Ovary (tissue), 10 donors: Measurements from ENCODE around the gene FGF2. TPM values are rescaled to one million over a fixed set of nuclear protein-coding genes. Genes with fewer than 3 reads are reported as not detected.

Source experiments
- DNase-seq, 5 donors: peaks; one replicate each; pipeline ENCODE4 v3.0.0-alpha.2; 2019 to 2020
- H3K27ac ChIP-seq, 2 donors: fragments of 200-600 bp; one replicate each; pipeline versions ENCODE4 v1.5.1 to v1.8.0; 2019 to 2022
- H3K27me3 ChIP-seq: fragments of 200-600 bp; one replicate; pipeline ENCODE4 v1.8.0; 2022
- H3K36me3 ChIP-seq: fragments of 200-600 bp; sonication (generic); one replicate; pipeline ENCODE4 v1.5.1; 2019
- H3K4me1 ChIP-seq: one replicate; pipeline ENCODE4 v1.8.1; 2013; ENCODE audit warnings: mild to moderate bottlenecking, moderate library complexity; ENCODE audit not compliant: insufficient read depth
- H3K4me3 ChIP-seq: fragments of 200-600 bp; sonication (generic); one replicate; pipeline ENCODE4 v1.5.1; 2017
- H3K9me3 ChIP-seq, 2 donors: fragments of 200-600 bp in 1 of 2; sonication (generic) in 1 of 2; one replicate each; pipeline versions ENCODE4 v1.5.1 to v1.8.1; 2013 to 2019; ENCODE audit warnings: mild to moderate bottlenecking in 1 of 2, moderate library complexity in 1 of 2
- EP300 ChIP-seq: sonication (generic); formaldehyde crosslinking; IDR thresholded peaks from one replicate; pipeline ENCODE4 v1.6.1; 2017; ENCODE audit warnings: antibody characterized with exemption
- POLR2A ChIP-seq: fragments of 450-650 bp; IDR thresholded peaks from one replicate; pipeline ENCODE4 v1.6.1; 2017; ENCODE audit warnings: antibody characterized with exemption, mild to moderate bottlenecking, moderate library complexity
- WGBS, 3 donors: extraction: QIAGEN DNeasy Blood & Tissue Kit in 1 of 3; methylation state at CpG; one replicate each; pipeline versions ENCODE4 v1.1.5 to v1.1.7; 2013 to 2017; 5-methylcytosine and 5-hydroxymethylcytosine counted together
- intact Hi-C, 4 donors: fragments of 100-400 bp; cut with DNase I; formaldehyde crosslinking; loops; one replicate each; pipeline versions ENCODE4 v1.11.0 to v1.15.1; 2022 to 2023
- long read RNA-seq, 3 donors: library from polyadenylated mRNA in 2 of 3; unstranded in 2 of 3; transcript quantifications; one replicate each; pipeline ENCODE4 v2.0.0 and lab custom pipeline, GENCODE V29; 2021 to 2026
- polyA plus RNA-seq, 2 donors: library from polyadenylated mRNA; stranded (reverse); fragments of 200-250 nt in 1 of 2; fragments of 350-450 nt in 1 of 2; fragmentation: Illumina TruSeq in 1 of 2; extraction: RNeasy Lipid Tissue Mini Kit (QIAGEN cat#74804) in 1 of 2; gene quantifications; one replicate each; pipeline ENCODE4 v1.2.3, GENCODE V29; 2013 to 2014
- total RNA-seq, 7 donors: library from RNA; depleted of rRNA in 2 of 7; stranded (reverse); fragments of >200 nt in 2 of 7; fragmentation: NEBNext Ultra II Directional in 3 of 7; extraction: Animal tissue kit (Norgen Biotek cat#: 25700) in 3 of 7; gene quantifications; one replicate each; pipeline versions ENCODE4 v1.1.0 to v1.2.4, GENCODE V29; 2016 to 2023
- TF ChIP-seq, protein P1 (sequence below), 3 donors: fragments of 450-650 bp in 2 of 3; fragments of 200-600 bp in 1 of 3; IDR thresholded peaks; one replicate each; pipeline versions ENCODE4 v1.5.1 to v1.8.0; 2016 to 2022; ENCODE audit warnings: antibody characterized with exemption in 3 of 3, mild to moderate bottlenecking in 1 of 3
- donor health status: DM: no; HTN: no; CAD: no; lungs with moderate emphysema.
- donor health status: DM: no; HTN: no; CAD: no.
- donor health status: Bipolar disorder and iron deficiency.
- donor health status: DM: yes; HTN: yes; CAD: no.
- donor health status: DM: no; HTN: no; CAD: no.
- donor health status: DM: yes; HTN: yes; CAD: no.

The FGF2 gene
- total RNA-seq, result 10 to 100 TPM; 11.7 to 36.0 (median 31.7) TPM
- polyA plus RNA-seq, result 1 to 10 TPM; 7.4 to 9.4 TPM
- long read RNA-seq, donor 1, partial matches to known transcripts, result 1 of 2 reads
- long read RNA-seq, donor 1, other reads (novel, unspliced or antisense), result 1 of 2 reads
- long read RNA-seq, donor 2, full-length matches to known transcripts, result 7 of 24 reads
- long read RNA-seq, donor 2, partial matches to known transcripts, result 0 of 24 reads
- long read RNA-seq, donor 2, other reads (novel, unspliced or antisense), result 17 of 24 reads
- long read RNA-seq, donor 3, full-length matches to known transcripts, result 11 of 17 reads
- long read RNA-seq, donor 3, partial matches to known transcripts, result 0 of 17 reads
- long read RNA-seq, donor 3, other reads (novel, unspliced or antisense), result 6 of 17 reads

GRCh38 chr4:122826553-122827257, at the start of gene FGF2:
Gene FGF2 (plus strand): TSS chr4:122826831. CDS start chr4:122827175, 344 bp downstream.
- peak; percentile 56 for TF ChIP-seq POLR2A
- TF ChIP-seq, protein P1, sequence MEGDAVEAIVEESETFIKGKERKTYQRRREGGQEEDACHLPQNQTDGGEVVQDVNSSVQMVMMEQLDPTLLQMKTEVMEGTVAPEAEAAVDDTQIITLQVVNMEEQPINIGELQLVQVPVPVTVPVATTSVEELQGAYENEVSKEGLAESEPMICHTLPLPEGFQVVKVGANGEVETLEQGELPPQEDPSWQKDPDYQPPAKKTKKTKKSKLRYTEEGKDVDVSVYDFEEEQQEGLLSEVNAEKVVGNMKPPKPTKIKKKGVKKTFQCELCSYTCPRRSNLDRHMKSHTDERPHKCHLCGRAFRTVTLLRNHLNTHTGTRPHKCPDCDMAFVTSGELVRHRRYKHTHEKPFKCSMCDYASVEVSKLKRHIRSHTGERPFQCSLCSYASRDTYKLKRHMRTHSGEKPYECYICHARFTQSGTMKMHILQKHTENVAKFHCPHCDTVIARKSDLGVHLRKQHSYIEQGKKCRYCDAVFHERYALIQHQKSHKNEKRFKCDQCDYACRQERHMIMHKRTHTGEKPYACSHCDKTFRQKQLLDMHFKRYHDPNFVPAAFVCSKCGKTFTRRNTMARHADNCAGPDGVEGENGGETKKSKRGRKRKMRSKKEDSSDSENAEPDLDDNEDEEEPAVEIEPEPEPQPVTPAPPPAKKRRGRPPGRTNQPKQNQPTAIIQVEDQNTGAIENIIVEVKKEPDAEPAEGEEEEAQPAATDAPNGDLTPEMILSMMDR (IDR thresholded peaks at IDR 0.05), result no peak
- Histone ChIP-seq H3K27me3 (no peaks in the 10 kb centered on the region), H3K27ac (peak within 1 kb of the TSS; percentile 96 to 98), H3K9me3 (no peaks in the 10 kb centered on the region), H3K4me1 (peaks cover 6% of the 10 kb centered on the region), H3K36me3 (no peaks in the 10 kb centered on the region), H3K4me3 (peak within 1 kb of the TSS; percentile 77)
- intact Hi-C loops, result loop anchor here in 1 of 4 donors (5.0 kb wide), 1 partner anchor 96 kb away; the partner anchor contains the start of gene NUDT6
- DNase-seq, result peak; percentile 84 to 86 (median 86)
- 1% methylated on average over 76 to 97 of the region's 97 CpGs for WGBS, 3 donors

- H3K4me1 ChIP-seq, result no peaks in the 10 kb centered on the region
- no peaks in the 10 kb centered on the region for H3K27me3 ChIP-seq
- H3K27ac ChIP-seq, result no peak overlapping the region
- no peak for DNase-seq
- no peaks in the 10 kb centered on the region for H3K36me3 ChIP-seq
- intact Hi-C loops, result no loop called here
- whole genome bisulfite sequencing, 3 donors, result 80 to 82% (median 81%) methylated on average over 4 of the region's 4 CpGs
- no peak overlapping the region for H3K4me3 ChIP-seq
- H3K9me3 ChIP-seq, result no peaks in the 10 kb centered on the region
- TF ChIP-seq POLR2A (no peak), EP300 (no peak)
- TF ChIP-seq, protein P1 (IDR thresholded peaks at IDR 0.05), result no peak
Measured at GRCh38 chr4:122776916-122777315, 49.7 kb upstream of the FGF2 start.

- H3K27me3 ChIP-seq, result no peaks in the 10 kb centered on the region
- no peaks in the 10 kb centered on the region for H3K36me3 ChIP-seq
- intact Hi-C loops, result no loop called here
- H3K9me3 ChIP-seq, result no peaks in the 10 kb centered on the region
- no peak for TF ChIP-seq EP300
- TF ChIP-seq, protein P1 (IDR thresholded peaks at IDR 0.05), result no peak
- no peak for TF ChIP-seq POLR2A
- DNase-seq, result no peak
- 95 to 96% (median 96%) methylated on average over 7 of the region's 7 CpGs for WGBS, 3 donors
- no peaks in the 10 kb centered on the region for H3K4me1 ChIP-seq
- H3K4me3 ChIP-seq, result no peak overlapping the region
- no peak overlapping the region for H3K27ac ChIP-seq
Measured at GRCh38 chr4:122777846-122778673, 48.6 kb upstream of the FGF2 start.

DNA sequence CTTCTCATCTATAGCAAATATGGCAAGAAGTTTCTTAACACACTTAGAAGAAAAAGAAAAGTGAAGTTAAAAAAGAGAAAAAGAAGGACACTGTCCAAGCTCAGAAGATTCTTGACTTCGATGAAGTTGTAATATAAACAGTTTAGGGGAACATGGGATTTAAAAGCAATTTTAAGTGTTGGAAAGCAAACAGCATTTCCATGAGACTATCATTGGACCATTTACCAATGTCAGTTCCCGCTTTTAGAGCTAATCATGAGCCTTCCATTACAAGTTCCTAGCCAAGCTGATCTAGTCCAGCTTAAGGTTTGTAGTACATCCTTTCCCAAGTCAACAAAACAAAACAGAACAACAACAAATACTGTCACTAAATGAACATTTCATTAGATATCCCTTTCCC, 45.1 kb upstream of the FGF2 start:
- Histone ChIP-seq H3K9me3 (no peaks in the 10 kb centered on the region), H3K4me1 (peaks cover 5% of the 10 kb centered on the region), H3K4me3 (no peak overlapping the region), H3K27ac (no peak overlapping the region), H3K27me3 (no peaks in the 10 kb centered on the region), H3K36me3 (no peaks in the 10 kb centered on the region)
- WGBS, 3 donors, result 68 to 92% (median 86%) methylated on average over 2 of the region's 2 CpGs
- TF ChIP-seq POLR2A (no peak), EP300 (no peak)
- DNase-seq, result no peak
- intact Hi-C loops, result no loop called here
